ENCODE results near the gene ABI2. TPM values are rescaled to one million over a fixed set of nuclear protein-coding genes. Genes with fewer than 3 reads are reported as not detected.

The ABI2 gene
- total RNA-seq, 1 experiment from 2014 or later: 24.9 TPM

GRCh38 chr2:203446780-203447179 lies 118.6 kb downstream of the ABI2 start:
- in situ Hi-C loops (cut with HindIII; ENCODE audit: low pct_unique_long_range_greater_than_20kb, low sequenced_read_pairs): no loop called here

GRCh38 chr2:203450561-203450960 lies 122.4 kb downstream of the ABI2 start:
- DNase-seq (ENCODE audit: low read depth, low spot score): no peak

More at GRCh38 chr2:203446780-203447179, 118.6 kb downstream of the ABI2 start:
- DNase-seq (ENCODE audit: low read depth, low spot score): no peak

GRCh38 chr2:203451011-203451410 lies 122.8 kb downstream of the ABI2 start:
- DNase-seq (ENCODE audit: low read depth, low spot score): no peak
- in situ Hi-C loops (cut with HindIII; ENCODE audit: low pct_unique_long_range_greater_than_20kb, low sequenced_read_pairs): no loop called here

More at GRCh38 chr2:203450561-203450960, 122.4 kb downstream of the ABI2 start:
- in situ Hi-C loops (cut with HindIII; ENCODE audit: low pct_unique_long_range_greater_than_20kb, low sequenced_read_pairs): no loop called here

GRCh38 chr2:203451689-203452088 lies 123.5 kb downstream of the ABI2 start:
- in situ Hi-C loops (cut with HindIII; ENCODE audit: low pct_unique_long_range_greater_than_20kb, low sequenced_read_pairs): no loop called here
- no peak for DNase-seq (ENCODE audit: low read depth, low spot score)

- peak; percentile 69 for DNase-seq (ENCODE audit: low read depth, low spot score)
- in situ Hi-C loops (cut with HindIII; ENCODE audit: low pct_unique_long_range_greater_than_20kb, low sequenced_read_pairs): no loop called here
Observed at GRCh38 chr2:203453858-203454451, 125.8 kb downstream of the ABI2 start.

GRCh38 chr2:203455209-203455608 lies 127.0 kb downstream of the ABI2 start:
- DNase-seq (ENCODE audit: low read depth, low spot score): no peak
- in situ Hi-C loops (cut with HindIII; ENCODE audit: low pct_unique_long_range_greater_than_20kb, low sequenced_read_pairs): no loop called here

- in situ Hi-C loops (cut with HindIII; ENCODE audit: low pct_unique_long_range_greater_than_20kb, low sequenced_read_pairs): no loop called here
Observed at GRCh38 chr2:203461746-203462145, 133.6 kb downstream of the ABI2 start.

GRCh38 chr2:203462308-203462707 lies 134.1 kb downstream of the ABI2 start:
- in situ Hi-C loops (cut with HindIII; ENCODE audit: low pct_unique_long_range_greater_than_20kb, low sequenced_read_pairs): no loop called here
- no peak for DNase-seq (ENCODE audit: low read depth, low spot score)

More at GRCh38 chr2:203461746-203462145, 133.6 kb downstream of the ABI2 start:
- no peak for DNase-seq (ENCODE audit: low read depth, low spot score)

- DNase-seq (ENCODE audit: low read depth, low spot score): no peak
- in situ Hi-C loops (cut with HindIII; ENCODE audit: low pct_unique_long_range_greater_than_20kb, low sequenced_read_pairs): no loop called here
Observed at GRCh38 chr2:203463266-203463678, 135.1 kb downstream of the ABI2 start.

GRCh38 chr2:203469546-203469945 lies 141.4 kb downstream of the ABI2 start:
- in situ Hi-C loops (cut with HindIII; ENCODE audit: low pct_unique_long_range_greater_than_20kb, low sequenced_read_pairs): no loop called here
- no peak for DNase-seq (ENCODE audit: low read depth, low spot score)

GRCh38 chr2:203470371-203470770 lies 142.2 kb downstream of the ABI2 start:
- in situ Hi-C loops (cut with HindIII; ENCODE audit: low pct_unique_long_range_greater_than_20kb, low sequenced_read_pairs): no loop called here

GRCh38 chr2:203471323-203471722 lies 143.1 kb downstream of the ABI2 start:
- in situ Hi-C loops (cut with HindIII; ENCODE audit: low pct_unique_long_range_greater_than_20kb, low sequenced_read_pairs): no loop called here
- DNase-seq (ENCODE audit: low read depth, low spot score): no peak

More at GRCh38 chr2:203470371-203470770, 142.2 kb downstream of the ABI2 start:
- DNase-seq (ENCODE audit: low read depth, low spot score): peak; percentile 27

- in situ Hi-C loops (cut with HindIII; ENCODE audit: low pct_unique_long_range_greater_than_20kb, low sequenced_read_pairs): no loop called here
- no peak for DNase-seq (ENCODE audit: low read depth, low spot score)
Observed at GRCh38 chr2:203476881-203477280, 148.7 kb downstream of the ABI2 start.

- no peak for DNase-seq (ENCODE audit: low read depth, low spot score)
- in situ Hi-C loops (cut with HindIII; ENCODE audit: low pct_unique_long_range_greater_than_20kb, low sequenced_read_pairs): no loop called here
Observed at GRCh38 chr2:203480623-203481022, 152.4 kb downstream of the ABI2 start.

GRCh38 chr2:203484266-203485112 lies 156.3 kb downstream of the ABI2 start:
- in situ Hi-C loops (cut with HindIII; ENCODE audit: low pct_unique_long_range_greater_than_20kb, low sequenced_read_pairs): no loop called here
- peak; percentile 79 for DNase-seq (ENCODE audit: low read depth, low spot score)

GRCh38 chr2:203489531-203489930 lies 161.3 kb downstream of the ABI2 start:
- DNase-seq (ENCODE audit: low read depth, low spot score): no peak
- in situ Hi-C loops (cut with HindIII; ENCODE audit: low pct_unique_long_range_greater_than_20kb, low sequenced_read_pairs): no loop called here

GRCh38 chr2:203490391-203490790 lies 162.2 kb downstream of the ABI2 start:
- in situ Hi-C loops (cut with HindIII; ENCODE audit: low pct_unique_long_range_greater_than_20kb, low sequenced_read_pairs): no loop called here
- no peak for DNase-seq (ENCODE audit: low read depth, low spot score)

- in situ Hi-C loops (cut with HindIII; ENCODE audit: low pct_unique_long_range_greater_than_20kb, low sequenced_read_pairs): no loop called here
- DNase-seq (ENCODE audit: low read depth, low spot score): no peak
Observed at GRCh38 chr2:203492965-203493364, 164.8 kb downstream of the ABI2 start.
